ENCODE results near the gene AMMECR1L. TPM values are rescaled to one million over a fixed set of nuclear protein-coding genes. Genes with fewer than 3 reads are reported as not detected.
"Not testable (repeated sequence)": the region's sequence is repeated elsewhere in the genome, so short reads cannot be mapped to it uniquely, and the experiment has no call there.

The AMMECR1L gene
- total RNA-seq, 4 donors from 2014 or later: 7.6 to 10.4 (median 9.0) TPM

GRCh38 chr2:127829845-127830246 is 55.9 kb downstream of the AMMECR1L start:
- in situ Hi-C loops (cut with MboI; ENCODE audit: low sequenced_read_pairs in 4 of 4): no loop called here
- ATAC-seq (no peak), DNase-seq (no peak)
- H3K27me3 ChIP-seq: no peaks in the 10 kb centered on the region
- intact Hi-C loops (cut with DNase I; ENCODE audit: low total_unique reads): no loop called here
- H3K9me3 ChIP-seq: no peaks in the 10 kb centered on the region
- H3K27ac ChIP-seq: no peak overlapping the region
- no peak overlapping the region for H3K4me3 ChIP-seq
- no peak for TF ChIP-seq CTCF (IDR thresholded peaks at IDR 0.05 in 4 of 5, conservative IDR thresholded peaks at IDR 0.05 in 1 of 5)
- H3K36me3 ChIP-seq: no peaks in the 10 kb centered on the region
- no peaks in the 10 kb centered on the region for H3K4me1 ChIP-seq

- H3K4me3 ChIP-seq; in situ Hi-C loops (cut with MboI; ENCODE audit: low sequenced_read_pairs in 4 of 4); H3K4me1 ChIP-seq; H3K27ac ChIP-seq; intact Hi-C loops (cut with DNase I; ENCODE audit: low total_unique reads); H3K27me3 ChIP-seq; H3K9me3 ChIP-seq; DNase-seq; ATAC-seq; H3K36me3 ChIP-seq: not testable (repeated sequence)
Measured at GRCh38 chr2:127826708-127827107, 59.0 kb downstream of the AMMECR1L start.

- ATAC-seq (no peak), DNase-seq (no peak)
- Histone ChIP-seq H3K36me3 (no peaks in the 10 kb centered on the region), H3K27ac (no peak overlapping the region), H3K27me3 (no peaks in the 10 kb centered on the region), H3K4me3 (no peak overlapping the region), H3K4me1 (no peaks in the 10 kb centered on the region), H3K9me3 (no peaks in the 10 kb centered on the region)
- intact Hi-C loops (cut with DNase I; ENCODE audit: low total_unique reads) (no loop called here), in situ Hi-C loops (cut with MboI; ENCODE audit: low sequenced_read_pairs in 4 of 4) (no loop called here)
- no peak for TF ChIP-seq POLR2A (IDR thresholded peaks at IDR 0.05)
- no peak for TF ChIP-seq CTCF (IDR thresholded peaks at IDR 0.05 in 4 of 5, conservative IDR thresholded peaks at IDR 0.05 in 1 of 5)
Measured at GRCh38 chr2:127826047-127826446, 59.7 kb downstream of the AMMECR1L start.

GRCh38 chr2:127820080-127820668 is 65.6 kb downstream of the AMMECR1L start:
- ATAC-seq (no peak), DNase-seq (no peak)
- TF ChIP-seq POLR2A (IDR thresholded peaks at IDR 0.05) (no peak), CTCF (IDR thresholded peaks at IDR 0.05 in 4 of 5, conservative IDR thresholded peaks at IDR 0.05 in 1 of 5) (no peak)
- H3K9me3 ChIP-seq: no peaks in the 10 kb centered on the region
- no peaks in the 10 kb centered on the region for H3K36me3 ChIP-seq
- H3K27ac ChIP-seq: no peak overlapping the region
- no peak overlapping the region for H3K4me3 ChIP-seq
- H3K4me1 ChIP-seq: no peaks in the 10 kb centered on the region
- H3K27me3 ChIP-seq: no peaks in the 10 kb centered on the region
- in situ Hi-C loops (cut with MboI; ENCODE audit: low sequenced_read_pairs in 4 of 4): no loop called here
- intact Hi-C loops (cut with DNase I; ENCODE audit: low total_unique reads): no loop called here

- TF ChIP-seq CTCF (IDR thresholded peaks at IDR 0.05 in 4 of 5, conservative IDR thresholded peaks at IDR 0.05 in 1 of 5): no peak
- TF ChIP-seq POLR2A (IDR thresholded peaks at IDR 0.05): no peak
- H3K9me3 ChIP-seq: no peaks in the 10 kb centered on the region
- no peaks in the 10 kb centered on the region for H3K4me1 ChIP-seq
- in situ Hi-C loops (cut with MboI; ENCODE audit: low sequenced_read_pairs in 4 of 4) (no loop called here), intact Hi-C loops (cut with DNase I; ENCODE audit: low total_unique reads) (no loop called here)
- no peaks in the 10 kb centered on the region for H3K36me3 ChIP-seq
- H3K27me3 ChIP-seq: no peaks in the 10 kb centered on the region
- no peak overlapping the region for H3K4me3 ChIP-seq
- ATAC-seq (no peak), DNase-seq (no peak)
- H3K27ac ChIP-seq: no peak overlapping the region
Measured at GRCh38 chr2:127818794-127819425, 66.8 kb downstream of the AMMECR1L start.
